WTC11 (cell line): ENCODE data around the gene ZNF525. TPM values are rescaled to one million over a fixed set of nuclear protein-coding genes. Genes with fewer than 3 reads are reported as not detected.

Experiments
- ATAC-seq: fragments of 200-7000 bp; cut with Tn5 transposase; 2 replicates; pipeline ENCODE4 v1.10.0; 2021; ENCODE audit warnings: mild to moderate bottlenecking, moderate library complexity
- CTCF ChIA-PET: fragments of 300-600 bp; sonication (Branson Sonifier 250); formaldehyde crosslinking; loops from one replicate; lab custom pipeline; 2021; ENCODE audit warnings: antibody characterized with exemption; lab: Charles Lee
- POLR2A ChIA-PET: fragments of 350-600 bp; sonication (Branson Sonifier 250); formaldehyde crosslinking; loops from one replicate; lab custom pipeline; 2021; ENCODE audit warnings: antibody characterized with exemption; lab: Charles Lee
- DNase-seq: peaks from one replicate; pipeline ENCODE4 v3.0.0; 2021; ENCODE audit warnings: low spot score
- H3K27ac Mint-ChIP-seq: 2 replicates; pipeline ENCODE4 v1.8.0; 2021; ENCODE audit warnings: mixed read lengths
- H3K27me3 Mint-ChIP-seq: 2 replicates; pipeline ENCODE4 v1.8.0; 2021; ENCODE audit warnings: low read depth, mild to moderate bottlenecking, moderate library complexity, mixed read lengths
- H3K36me3 Mint-ChIP-seq: 2 replicates; pipeline ENCODE4 v1.8.0; 2021; ENCODE audit warnings: mixed read lengths
- H3K4me1 Mint-ChIP-seq: 2 replicates; pipeline ENCODE4 v1.8.0; 2022; ENCODE audit warnings: mixed read lengths
- H3K4me3 Mint-ChIP-seq: 2 replicates; pipeline ENCODE4 v1.8.0; 2021; ENCODE audit warnings: mild to moderate bottlenecking, moderate library complexity, mixed read lengths
- H3K9me3 Mint-ChIP-seq: 2 replicates; pipeline ENCODE4 v1.8.0; 2021; ENCODE audit warnings: mixed read lengths
- CREM ChIP-seq: sonication (generic); formaldehyde crosslinking; IDR thresholded peaks from 2 replicates; pipeline ENCODE4 v1.8.1; 2022; ENCODE audit warnings: mild to moderate bottlenecking, missing genetic modification reagents, moderate library complexity
- E2F5 ChIP-seq: sonication (generic); formaldehyde crosslinking; IDR thresholded peaks from 2 replicates; pipeline ENCODE4 v1.8.1; 2022; ENCODE audit warnings: mild to moderate bottlenecking, moderate library complexity, missing genetic modification reagents
- FOXK1 ChIP-seq: sonication (generic); formaldehyde crosslinking; IDR thresholded peaks from 2 replicates; pipeline ENCODE4 v1.8.0; 2022; ENCODE audit warnings: mild to moderate bottlenecking, moderate library complexity, missing genetic modification reagents
- HMGXB4 ChIP-seq: sonication (generic); formaldehyde crosslinking; IDR thresholded peaks from 2 replicates; pipeline ENCODE4 v1.8.1; 2023; ENCODE audit warnings: mild to moderate bottlenecking, moderate library complexity, missing genetic modification reagents
- MAX ChIP-seq: sonication (generic); formaldehyde crosslinking; IDR thresholded peaks from 2 replicates; pipeline ENCODE4 v1.8.0; 2022; ENCODE audit warnings: mild to moderate bottlenecking, missing genetic modification reagents
- MLX ChIP-seq: sonication (generic); formaldehyde crosslinking; IDR thresholded peaks from 2 replicates; pipeline ENCODE4 v1.8.1; 2023; ENCODE audit warnings: mild to moderate bottlenecking, missing genetic modification reagents, moderate library complexity
- NR3C1 ChIP-seq: sonication (generic); formaldehyde crosslinking; conservative IDR thresholded peaks from 2 replicates; pipeline ENCODE4 v1.8.1; 2023; ENCODE audit warnings: low read depth, mild to moderate bottlenecking, missing genetic modification reagents
- SMAD3 ChIP-seq: sonication (generic); formaldehyde crosslinking; IDR thresholded peaks from 2 replicates; pipeline ENCODE4 v1.8.0; 2022; ENCODE audit warnings: missing genetic modification reagents, mild to moderate bottlenecking, borderline replicate concordance
- SP1 ChIP-seq: sonication (generic); formaldehyde crosslinking; conservative IDR thresholded peaks from 2 replicates; pipeline ENCODE4 v1.8.1; 2022; ENCODE audit warnings: missing genetic modification reagents
- TP53 ChIP-seq: sonication (generic); formaldehyde crosslinking; IDR thresholded peaks from 2 replicates; pipeline ENCODE4 v1.8.1; 2023; ENCODE audit warnings: mild to moderate bottlenecking, missing genetic modification reagents
- ZNF232 ChIP-seq: sonication (generic); formaldehyde crosslinking; IDR thresholded peaks from 2 replicates; pipeline ENCODE4 v1.8.0; 2022; ENCODE audit warnings: mild to moderate bottlenecking, missing genetic modification reagents
- ZNF281 ChIP-seq: sonication (generic); formaldehyde crosslinking; IDR thresholded peaks from 2 replicates; pipeline ENCODE4 v1.8.0; 2023; ENCODE audit warnings: mild to moderate bottlenecking, missing genetic modification reagents
- ZNF317 ChIP-seq: sonication (generic); formaldehyde crosslinking; IDR thresholded peaks from 2 replicates; pipeline ENCODE4 v1.8.1; 2023; ENCODE audit warnings: low read depth, mild to moderate bottlenecking, moderate library complexity, missing genetic modification reagents, borderline replicate concordance
- total RNA-seq: library from RNA; stranded (reverse); gene quantifications from 3 replicates; pipeline ENCODE4 v1.2.3, GENCODE V29; 2021

ZNF525 gene
- total RNA-seq, 1 experiment from 2014 or later, result 59.7 TPM

- Mint-ChIP-seq H3K4me1 (peaks cover 33% of the 10 kb centered on the region), H3K27ac (peak within 1 kb of the TSS; percentile 98)
- peak; percentile 95 for ATAC-seq
These were observed 66.0 kb downstream of the ZNF525 start, which contains the start of gene ZNF761 for GRCh38 chr19:53431399-53432087. Gene ZNF761, plus strand, starts transcription at chr19:53431984. Its CDS starts 15,285 bp downstream, at chr19:53447269.

GRCh38 chr19:53432088-53432661, 66.7 kb downstream of the ZNF525 start:
- peaks cover 33% of the 10 kb centered on the region for H3K4me1 Mint-ChIP-seq
- peak; percentile 25 for ATAC-seq
- H3K27ac Mint-ChIP-seq, result peak overlapping the region; percentile 70
- H3K9me3 Mint-ChIP-seq, result no peaks in the 10 kb centered on the region
- H3K27me3 Mint-ChIP-seq, result no peaks in the 10 kb centered on the region
- POLR2A ChIA-PET, result interaction anchor here (1.0 kb wide), 1 partner anchor 10 kb away, joined by 3 read pairs; no protein-coding TSS in a partner anchor
- peaks cover 33% of the 10 kb centered on the region for H3K36me3 Mint-ChIP-seq
- CTCF ChIA-PET, result interaction anchor here (1.0 to 2.4 kb wide), 9 partner anchors 8 to 361 kb away, joined by 3 to 9 read pairs (median 5); partner anchors contain the start of gene ZNF765
- TF ChIP-seq MLX (no peak), MAX (CRISPR knock-in tag) (0 out of 2 replicates have a peak, but pooled peaks have one; percentile 10), HMGXB4 (CRISPR knock-in tag) (0 out of 2 replicates have a peak, but pooled peaks have one; percentile 18)
- H3K4me3 Mint-ChIP-seq, result peak overlapping the region; percentile 91
- DNase-seq, result peak; percentile 39

More at GRCh38 chr19:53431399-53432087, 66.0 kb downstream of the ZNF525 start, which contains the start of gene ZNF761:
- peaks cover 30% of the 10 kb centered on the region for H3K36me3 Mint-ChIP-seq
- H3K9me3 Mint-ChIP-seq, result no peaks in the 10 kb centered on the region
- no peaks in the 10 kb centered on the region for H3K27me3 Mint-ChIP-seq
- POLR2A ChIA-PET, result interaction anchor here (0.6 to 1.0 kb wide), 2 partner anchors 11 to 67 kb away, joined by 3 to 4 read pairs; no protein-coding TSS in a partner anchor
- TF ChIP-seq ZNF281 (CRISPR knock-in tag), result no peak
- 0 out of 2 replicates have a peak, but pooled peaks have one; percentile 48 for TF ChIP-seq TP53 (CRISPR knock-in tag)
- peak; percentile 52 for TF ChIP-seq MAX (CRISPR knock-in tag)
- peak; percentile 35; the same call in 1 of the 2 replicates for TF ChIP-seq FOXK1 (CRISPR knock-in tag)
- TF ChIP-seq ZNF317 (CRISPR knock-in tag), result no peak
- TF ChIP-seq SP1 (CRISPR knock-in tag), result peak; percentile 89
- no peak for TF ChIP-seq SMAD3 (CRISPR knock-in tag)
- TF ChIP-seq CREM (CRISPR knock-in tag), result no peak
- no peak for TF ChIP-seq NR3C1 (CRISPR knock-in tag)
- TF ChIP-seq HMGXB4 (CRISPR knock-in tag), result peak; percentile 58; the same call in 1 of the 2 replicates
- 0 out of 2 replicates have a peak, but pooled peaks have one; percentile 27 for TF ChIP-seq ZNF232 (CRISPR knock-in tag)
- peak; percentile 57; the same call in 1 of the 2 replicates for TF ChIP-seq E2F5 (CRISPR knock-in tag)
- CTCF ChIA-PET, result interaction anchor here (1.0 to 2.4 kb wide), 9 partner anchors 17 to 361 kb away, joined by 3 to 9 read pairs (median 5); partner anchors contain the start of gene ZNF765
- peak; percentile 99 for DNase-seq
- H3K4me3 Mint-ChIP-seq, result peak within 1 kb of the TSS; percentile 91
